ENCODE results near the gene ADCY3. TPM values are rescaled to one million over a fixed set of nuclear protein-coding genes. Genes with fewer than 3 reads are reported as not detected.

Gene ADCY3
- total RNA-seq, 3 donors from 2014 or later = 68.7 to 83.7 (median 71.2) TPM

DNA sequence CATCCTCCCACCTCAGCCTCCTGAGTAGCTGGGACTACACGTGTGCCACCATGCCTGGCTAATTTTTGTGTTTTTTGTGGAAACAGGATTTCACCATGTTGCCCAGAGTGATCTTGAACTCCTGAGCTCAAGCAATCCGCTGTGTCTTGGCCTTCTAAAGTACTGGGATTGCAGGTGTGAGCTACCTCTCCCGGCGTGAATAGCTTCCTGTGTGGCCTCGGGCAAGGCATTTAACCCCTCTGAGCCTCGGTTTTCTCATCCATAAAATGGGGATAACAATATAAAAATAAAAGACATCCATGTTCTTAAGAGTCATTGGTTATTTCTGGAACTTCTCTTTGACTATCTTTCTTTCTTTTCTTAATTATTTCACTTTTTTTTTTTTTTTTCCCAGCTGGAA lies 19.3 kb upstream of the ADCY3 start:
- no peaks in the 10 kb centered on the region for H3K4me1 Mint-ChIP-seq (ENCODE audit: low read depth)
- H3K27me3 Mint-ChIP-seq (ENCODE audit: low read depth) = no peaks in the 10 kb centered on the region
- DNase-seq (no peak), ATAC-seq (no peak)
- H3K9me3 Mint-ChIP-seq = no peaks in the 10 kb centered on the region
- peaks cover 3% of the 10 kb centered on the region for H3K36me3 Mint-ChIP-seq (ENCODE audit: insufficient read depth)
- H3K4me3 Mint-ChIP-seq = no peak overlapping the region

DNA sequence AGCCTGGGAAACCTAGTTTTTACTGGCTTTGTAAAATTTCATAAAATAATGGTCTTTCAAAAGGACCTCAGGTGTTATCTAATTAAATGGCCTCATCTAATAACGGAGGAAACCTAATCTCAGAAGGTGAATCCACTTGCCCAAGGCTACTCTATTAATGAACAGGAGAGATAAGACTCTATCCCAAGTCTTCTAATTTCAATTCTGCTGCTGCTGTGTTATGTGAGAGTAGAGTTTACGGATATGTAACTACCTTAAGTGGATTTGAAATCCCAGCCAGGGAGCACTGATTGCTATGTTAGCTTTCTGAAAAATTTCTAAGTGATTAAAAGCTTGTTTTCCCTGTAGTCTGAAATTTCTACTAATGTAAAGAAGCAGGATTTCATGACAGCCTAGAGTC lies 17.2 kb upstream of the ADCY3 start:
- Mint-ChIP-seq H3K36me3 (ENCODE audit: insufficient read depth) (no peaks in the 10 kb centered on the region), H3K4me3 (no peak overlapping the region), H3K27me3 (ENCODE audit: low read depth) (no peaks in the 10 kb centered on the region), H3K9me3 (no peaks in the 10 kb centered on the region), H3K4me1 (ENCODE audit: low read depth) (no peaks in the 10 kb centered on the region)
- ATAC-seq (no peak), DNase-seq (no peak)

DNA sequence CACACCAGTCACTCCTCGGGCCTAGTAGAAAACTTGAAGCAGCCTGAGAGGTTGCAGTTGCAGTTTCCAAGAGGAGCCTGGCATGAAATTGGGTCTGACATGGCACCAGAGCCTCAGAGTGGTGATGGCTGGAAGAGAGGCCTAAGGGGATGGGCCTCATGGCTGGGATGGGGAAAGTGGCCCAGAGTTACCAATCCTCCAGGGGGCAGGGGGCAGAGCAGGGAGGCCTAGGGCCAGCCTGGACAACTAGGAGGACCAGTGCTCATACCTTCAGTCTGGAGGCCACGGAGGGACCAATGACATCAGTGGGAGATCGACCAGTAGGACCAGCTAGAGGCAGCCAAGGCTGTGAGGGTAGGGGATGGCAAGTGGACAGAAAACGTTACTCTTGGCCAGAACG lies 15.1 kb upstream of the ADCY3 start:
- Mint-ChIP-seq H3K4me3 (no peak overlapping the region), H3K9me3 (no peaks in the 10 kb centered on the region), H3K27me3 (ENCODE audit: low read depth) (no peaks in the 10 kb centered on the region), H3K36me3 (ENCODE audit: insufficient read depth) (no peaks in the 10 kb centered on the region), H3K4me1 (ENCODE audit: low read depth) (peaks cover 5% of the 10 kb centered on the region)
- ATAC-seq (no peak), DNase-seq (no peak)

DNA sequence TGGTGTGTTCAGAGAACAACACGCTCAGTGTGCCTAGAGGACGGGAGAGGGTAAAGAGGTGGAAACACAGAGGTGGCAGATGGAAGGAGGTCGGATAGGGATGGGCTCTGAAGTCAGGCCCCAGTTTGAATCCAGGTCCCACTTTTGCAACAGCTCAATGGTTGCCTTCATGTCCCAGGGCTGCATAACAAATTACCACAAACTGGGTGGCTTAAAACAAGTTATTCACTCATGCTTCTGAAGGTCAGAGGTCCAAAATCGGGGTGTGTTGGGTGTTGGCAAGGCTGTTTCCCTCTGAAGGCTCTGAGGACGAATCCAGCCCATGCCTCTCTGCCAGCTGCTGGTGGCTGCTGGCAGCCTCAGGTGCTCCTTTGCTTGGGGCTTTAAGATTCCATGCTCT lies 12.7 kb upstream of the ADCY3 start:
- H3K36me3 Mint-ChIP-seq (ENCODE audit: insufficient read depth) = no peaks in the 10 kb centered on the region
- no peak overlapping the region for H3K4me3 Mint-ChIP-seq
- DNase-seq (no peak), ATAC-seq (no peak)
- H3K27me3 Mint-ChIP-seq (ENCODE audit: low read depth) = no peaks in the 10 kb centered on the region
- no peaks in the 10 kb centered on the region for H3K9me3 Mint-ChIP-seq
- H3K4me1 Mint-ChIP-seq (ENCODE audit: low read depth) = peaks cover 5% of the 10 kb centered on the region

DNA sequence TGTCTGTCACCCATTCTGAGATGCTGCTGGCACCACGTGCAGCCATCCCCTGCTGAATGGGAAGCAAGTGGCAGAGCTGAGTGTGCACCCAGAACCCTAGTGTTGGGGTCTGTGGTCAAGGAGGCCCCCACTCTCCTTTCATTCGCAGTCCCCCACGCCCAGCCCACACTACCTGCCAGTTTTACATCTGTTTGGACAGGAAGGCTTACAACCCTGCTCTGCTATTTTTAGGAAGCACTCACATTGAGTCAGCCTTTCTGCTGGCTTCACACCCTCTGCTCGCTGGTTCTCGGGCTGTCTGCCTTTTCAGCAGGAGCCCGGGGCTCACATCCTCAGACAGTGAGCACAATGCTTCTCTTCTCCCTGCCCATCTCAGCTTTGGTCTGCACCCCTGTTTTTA lies 10.7 kb upstream of the ADCY3 start:
- peak in 1 of 2 donors; percentile 68 for ATAC-seq
- Mint-ChIP-seq H3K27me3 (ENCODE audit: low read depth) (no peaks in the 10 kb centered on the region), H3K4me3 (no peak overlapping the region), H3K36me3 (ENCODE audit: insufficient read depth) (no peaks in the 10 kb centered on the region), H3K4me1 (ENCODE audit: low read depth) (peaks cover 15% of the 10 kb centered on the region), H3K9me3 (no peaks in the 10 kb centered on the region)
- no peak for DNase-seq

DNA sequence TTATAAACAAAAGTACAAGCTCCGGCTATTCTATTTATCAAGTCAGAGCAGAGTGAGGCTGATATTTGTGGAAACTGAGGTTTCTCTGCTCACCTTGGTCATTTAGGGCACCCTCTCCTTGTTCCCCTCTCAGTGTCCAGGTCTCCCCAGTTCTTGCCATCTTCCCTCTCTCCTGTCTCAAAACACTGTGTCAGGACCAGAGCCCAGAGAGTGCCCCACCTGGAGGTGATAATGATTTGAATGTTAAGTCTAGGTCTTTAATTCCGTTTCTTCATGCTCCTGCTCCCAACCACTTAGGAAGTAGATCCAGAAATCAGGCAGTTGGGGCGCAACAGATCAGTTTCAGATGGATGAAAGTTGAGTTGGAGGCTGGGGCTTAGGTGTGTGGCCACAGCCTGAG lies 9.2 kb upstream of the ADCY3 start:
- H3K4me1 Mint-ChIP-seq (ENCODE audit: low read depth) = peaks cover 15% of the 10 kb centered on the region
- no peak overlapping the region for H3K4me3 Mint-ChIP-seq
- no peaks in the 10 kb centered on the region for H3K9me3 Mint-ChIP-seq
- H3K36me3 Mint-ChIP-seq (ENCODE audit: insufficient read depth) = no peaks in the 10 kb centered on the region
- H3K27me3 Mint-ChIP-seq (ENCODE audit: low read depth) = no peaks in the 10 kb centered on the region
- DNase-seq (no peak), ATAC-seq (no peak)

DNA sequence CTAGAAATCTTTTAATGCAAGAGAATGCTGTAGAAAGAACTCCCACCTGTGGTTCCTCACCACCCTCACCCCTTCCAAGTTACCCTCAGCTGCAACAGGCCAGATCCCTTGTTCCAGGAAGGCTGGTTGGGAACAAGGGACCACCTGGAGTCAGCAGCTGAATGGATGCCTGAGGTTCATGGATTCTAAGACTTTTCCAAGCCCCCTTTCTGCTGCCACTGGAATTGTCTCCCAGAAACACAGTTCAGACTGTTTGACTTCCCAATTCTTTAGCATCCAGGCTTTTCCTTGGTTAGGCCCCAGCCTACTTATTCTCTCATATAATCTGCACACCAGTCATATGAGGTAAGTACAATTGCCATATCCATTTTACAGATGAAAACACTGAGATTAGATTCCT lies 8.0 kb upstream of the ADCY3 start:
- peaks cover 15% of the 10 kb centered on the region for H3K4me1 Mint-ChIP-seq (ENCODE audit: low read depth)
- no peaks in the 10 kb centered on the region for H3K27me3 Mint-ChIP-seq (ENCODE audit: low read depth)
- DNase-seq = no peak
- no peaks in the 10 kb centered on the region for H3K9me3 Mint-ChIP-seq
- H3K36me3 Mint-ChIP-seq (ENCODE audit: insufficient read depth) = no peaks in the 10 kb centered on the region
- H3K4me3 Mint-ChIP-seq = no peak overlapping the region
- ATAC-seq = no peak

DNA sequence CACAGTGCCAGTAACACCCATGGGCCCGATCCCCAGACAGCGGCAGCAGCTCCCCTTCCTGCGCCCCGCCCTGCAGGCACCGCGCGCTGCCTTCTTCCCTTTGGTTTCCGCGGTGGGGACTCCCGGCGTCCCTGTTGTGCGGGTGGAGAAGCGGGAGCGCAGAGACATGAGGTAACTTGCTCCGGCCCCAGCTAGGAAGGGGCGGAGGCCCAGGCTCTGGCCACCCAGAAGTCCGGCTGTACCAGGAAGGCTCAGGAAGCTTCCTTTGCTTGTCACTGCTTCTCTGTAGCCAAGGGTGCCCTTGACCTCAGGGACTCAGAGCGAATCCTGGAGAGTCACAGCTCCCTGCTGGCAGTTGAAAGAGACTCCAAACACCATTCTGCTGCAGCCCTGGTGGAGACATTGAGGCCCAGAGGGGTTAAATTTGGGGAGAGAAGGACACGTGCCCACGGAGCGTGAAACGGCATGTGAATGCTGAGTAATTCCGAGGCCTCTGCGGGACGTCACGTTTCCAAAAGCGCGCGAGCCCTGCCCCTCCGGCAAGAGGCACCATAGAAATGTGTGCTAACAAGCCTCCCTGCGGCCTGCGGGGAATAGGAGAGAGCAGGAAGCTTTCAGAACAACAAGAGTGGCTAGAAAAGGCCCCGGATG lies 6.7 kb upstream of the ADCY3 start:
- Mint-ChIP-seq H3K27me3 (ENCODE audit: low read depth) (no peaks in the 10 kb centered on the region), H3K4me1 (ENCODE audit: low read depth) (peaks cover 15% of the 10 kb centered on the region), H3K4me3 (no peak overlapping the region), H3K36me3 (ENCODE audit: insufficient read depth) (no peaks in the 10 kb centered on the region), H3K9me3 (no peaks in the 10 kb centered on the region)
- DNase-seq (no peak), ATAC-seq (peak; percentile 68 to 72)

DNA sequence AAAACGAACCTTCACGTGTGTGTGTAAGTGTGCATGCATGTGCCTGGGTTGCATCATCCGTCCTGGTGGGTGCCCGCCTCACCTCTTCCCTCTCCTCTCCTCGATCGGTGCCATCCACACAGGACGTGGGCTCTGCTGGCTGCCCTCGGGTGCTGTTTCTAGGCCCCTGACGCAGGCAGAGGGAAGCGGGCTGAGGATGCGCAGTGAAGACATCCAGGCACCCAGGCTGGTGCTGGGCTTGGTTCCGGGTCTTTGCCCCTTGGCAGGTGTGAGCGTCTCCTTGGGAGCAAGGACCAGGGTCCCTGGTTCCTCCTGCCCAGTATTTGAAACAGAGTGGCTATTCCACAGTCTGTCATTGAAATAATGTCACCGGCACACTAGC lies 6.2 kb upstream of the ADCY3 start:
- DNase-seq (no peak), ATAC-seq (no peak)
- Mint-ChIP-seq H3K4me1 (ENCODE audit: low read depth) (peaks cover 15% of the 10 kb centered on the region), H3K9me3 (no peaks in the 10 kb centered on the region), H3K27me3 (ENCODE audit: low read depth) (no peaks in the 10 kb centered on the region), H3K4me3 (no peak overlapping the region), H3K36me3 (ENCODE audit: insufficient read depth) (no peaks in the 10 kb centered on the region)

DNA sequence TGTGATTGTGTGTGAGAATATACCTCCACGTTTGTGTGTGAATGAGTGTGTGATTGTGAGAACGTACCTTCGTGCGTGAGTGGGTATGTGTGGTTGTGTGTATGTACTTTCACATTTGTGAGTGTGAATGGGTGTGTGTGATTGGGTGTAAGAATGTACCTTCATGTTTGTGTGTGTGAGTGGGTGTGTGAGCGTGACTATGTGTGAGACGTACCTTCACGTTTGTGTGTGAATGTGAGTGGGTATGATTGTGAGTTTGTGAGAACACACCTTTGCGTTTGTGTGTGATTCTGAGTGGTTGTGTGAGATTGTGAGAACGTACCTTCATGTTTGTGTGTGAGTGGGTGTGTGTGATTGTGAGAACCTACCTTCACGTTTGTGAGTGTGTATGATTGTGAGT lies 5.8 kb upstream of the ADCY3 start:
- DNase-seq = no peak
- Mint-ChIP-seq H3K27me3 (ENCODE audit: low read depth) (no peaks in the 10 kb centered on the region), H3K4me1 (ENCODE audit: low read depth) (peaks cover 14% of the 10 kb centered on the region), H3K36me3 (ENCODE audit: insufficient read depth) (no peaks in the 10 kb centered on the region), H3K9me3 (no peaks in the 10 kb centered on the region), H3K4me3 (no peak overlapping the region)
- no peak for ATAC-seq

DNA sequence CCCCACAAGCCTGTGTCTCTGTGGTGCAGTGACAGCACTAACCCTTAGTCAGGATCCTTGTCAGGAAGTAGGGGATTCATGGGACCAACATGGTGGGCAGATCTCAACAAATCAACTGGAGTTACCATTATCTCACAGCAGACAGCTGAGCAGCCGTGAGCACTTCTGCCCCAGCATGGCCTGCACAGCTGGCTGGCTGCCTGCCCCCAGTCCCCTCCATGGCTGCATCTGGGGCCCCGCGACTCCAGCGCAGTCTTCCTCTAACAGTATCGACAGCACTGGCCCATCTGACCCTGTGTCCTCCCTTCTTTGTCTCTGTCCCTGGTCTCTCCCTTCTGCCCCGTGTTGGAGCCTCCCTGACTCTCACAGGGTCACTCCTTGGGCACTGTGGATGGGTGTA lies 4.7 kb upstream of the ADCY3 start:
- Mint-ChIP-seq H3K9me3 (no peaks in the 10 kb centered on the region), H3K4me1 (ENCODE audit: low read depth) (peaks cover 16% of the 10 kb centered on the region), H3K36me3 (ENCODE audit: insufficient read depth) (no peaks in the 10 kb centered on the region), H3K4me3 (no peak overlapping the region), H3K27me3 (ENCODE audit: low read depth) (no peaks in the 10 kb centered on the region)
- DNase-seq = no peak
- no peak for ATAC-seq

DNA sequence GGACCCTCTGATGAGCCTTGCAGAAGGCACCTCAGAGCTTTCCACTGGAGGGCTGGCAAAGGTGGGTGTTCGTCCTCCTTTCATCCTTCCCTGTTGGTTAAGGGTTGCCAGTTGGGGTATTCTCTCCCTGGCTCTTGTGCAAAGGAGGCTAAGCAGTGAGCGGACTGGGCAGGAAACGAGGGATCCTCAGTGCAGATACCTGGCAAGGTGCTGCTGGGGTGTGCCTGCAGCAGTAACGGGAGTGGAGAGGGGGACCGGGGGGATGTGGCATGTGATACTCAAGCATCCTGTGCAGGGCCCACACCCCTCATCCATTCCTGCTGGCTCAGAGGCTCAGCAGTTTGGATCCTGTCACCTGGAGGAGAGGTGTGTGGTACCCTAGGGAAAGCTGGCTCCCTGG lies 4.2 kb upstream of the ADCY3 start:
- no peak overlapping the region for H3K4me3 Mint-ChIP-seq
- ATAC-seq = no peak

DNA sequence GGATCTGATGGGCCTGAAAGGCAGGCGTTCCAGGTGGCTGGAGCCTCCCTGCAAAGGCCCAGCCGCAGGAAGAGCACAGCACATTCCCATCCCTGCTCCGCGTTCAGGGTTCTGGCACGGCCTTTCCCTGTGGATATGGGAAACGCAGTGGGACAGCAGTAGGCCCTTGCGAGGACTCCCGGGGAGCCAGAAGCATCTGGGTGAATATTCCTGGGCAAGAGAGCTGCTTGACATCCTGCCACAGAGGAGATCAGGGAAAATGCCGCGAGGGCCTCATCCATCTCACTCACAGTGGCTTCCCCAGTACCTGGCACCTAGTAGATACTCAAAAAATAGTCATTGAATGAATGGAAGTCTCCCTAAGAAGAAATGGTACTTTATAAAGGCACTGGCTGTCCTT lies 3.1 kb upstream of the ADCY3 start:
- ATAC-seq (no peak), DNase-seq (no peak)
- Mint-ChIP-seq H3K4me1 (ENCODE audit: low read depth) (peaks cover 28% of the 10 kb centered on the region), H3K4me3 (no peak overlapping the region), H3K27me3 (ENCODE audit: low read depth) (no peaks in the 10 kb centered on the region), H3K36me3 (ENCODE audit: insufficient read depth) (no peaks in the 10 kb centered on the region), H3K9me3 (no peaks in the 10 kb centered on the region)

More for the DNA sequence above, 4.2 kb upstream of the ADCY3 start:
- H3K36me3 Mint-ChIP-seq (ENCODE audit: insufficient read depth) = no peaks in the 10 kb centered on the region
- peaks cover 17% of the 10 kb centered on the region for H3K4me1 Mint-ChIP-seq (ENCODE audit: low read depth)
- no peaks in the 10 kb centered on the region for H3K27me3 Mint-ChIP-seq (ENCODE audit: low read depth)
- DNase-seq = no peak
- H3K9me3 Mint-ChIP-seq = no peaks in the 10 kb centered on the region

DNA sequence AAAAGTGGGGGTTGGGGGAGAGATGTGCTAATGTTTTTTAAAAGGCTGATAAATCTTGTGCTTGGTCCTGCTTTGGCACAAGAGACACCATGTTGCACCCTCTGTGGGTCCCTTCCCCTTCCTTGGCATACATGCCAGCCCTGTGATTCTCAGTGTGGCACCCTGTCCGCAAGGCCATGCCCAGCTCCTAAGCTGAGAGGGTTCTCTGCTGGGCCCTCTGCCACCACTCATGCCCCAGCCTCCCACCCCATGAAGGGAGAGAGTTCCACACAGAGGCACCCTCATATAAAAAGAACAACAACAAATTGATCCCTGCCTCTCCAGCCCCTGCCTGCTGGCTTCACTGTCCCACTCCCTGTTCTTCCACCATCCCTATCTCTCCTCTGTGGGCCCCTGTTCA lies 2.5 kb upstream of the ADCY3 start:
- ATAC-seq (no peak), DNase-seq (no peak)
- Mint-ChIP-seq H3K9me3 (no peaks in the 10 kb centered on the region), H3K27me3 (ENCODE audit: low read depth) (no peaks in the 10 kb centered on the region), H3K4me3 (no peak overlapping the region), H3K4me1 (ENCODE audit: low read depth) (peaks cover 34% of the 10 kb centered on the region), H3K36me3 (ENCODE audit: insufficient read depth) (no peaks in the 10 kb centered on the region)

DNA sequence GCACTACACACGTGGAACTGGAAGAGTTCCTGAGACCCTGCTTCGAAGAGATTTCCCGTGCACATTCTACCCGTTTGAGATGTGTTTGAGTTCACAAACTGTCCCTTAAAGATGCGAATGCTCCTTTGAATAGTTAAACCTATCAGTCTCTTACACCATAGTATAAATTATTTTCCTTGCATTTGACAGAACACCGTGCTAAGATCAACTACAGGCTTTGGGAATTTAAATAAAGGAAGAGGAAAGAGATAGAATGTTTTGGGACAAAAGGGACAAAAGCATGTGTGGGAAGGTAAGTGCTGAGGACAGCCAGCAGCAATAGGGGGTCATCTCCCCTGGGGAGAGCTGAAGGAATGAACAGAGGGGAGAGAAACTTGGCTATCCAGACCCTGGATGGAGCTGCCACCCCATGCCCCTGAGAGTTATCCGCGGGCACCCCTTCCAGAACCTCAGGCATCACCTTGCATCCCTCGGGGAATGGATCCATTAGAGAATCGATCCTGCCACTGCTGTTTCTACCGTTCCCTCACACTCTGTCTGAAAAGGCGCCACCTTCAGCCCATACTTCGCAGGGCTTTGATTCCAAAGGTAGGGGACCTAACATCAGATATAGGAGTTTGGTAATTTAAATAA lies 888 bp upstream of the ADCY3 start:
- Mint-ChIP-seq H3K36me3 (ENCODE audit: insufficient read depth) (no peaks in the 10 kb centered on the region), H3K27me3 (ENCODE audit: low read depth) (no peaks in the 10 kb centered on the region), H3K9me3 (no peaks in the 10 kb centered on the region), H3K4me1 (ENCODE audit: low read depth) (peaks cover 32% of the 10 kb centered on the region), H3K4me3 (peak overlapping the region; percentile 80)
- no peak for ATAC-seq
- DNase-seq = no peak

All from activated T-cell treated with anti-CD3 and anti-CD28 coated beads, Interleukin-2, amount 50 U/mL, for 4 hours (primary cell).